OCI-M2 (cell line): ENCODE results near the gene DENND4B.
"Not testable (repeated sequence)": the region's sequence is repeated elsewhere in the genome, so short reads cannot be mapped to it uniquely, and the experiment has no call there.

Source experiments
- DNase-seq: peaks from one replicate; lab custom pipeline; 2025; ENCODE audit not compliant: unreplicated experiment; lab: John Stamatoyannopoulos, UW

DENND4B gene, protein sequence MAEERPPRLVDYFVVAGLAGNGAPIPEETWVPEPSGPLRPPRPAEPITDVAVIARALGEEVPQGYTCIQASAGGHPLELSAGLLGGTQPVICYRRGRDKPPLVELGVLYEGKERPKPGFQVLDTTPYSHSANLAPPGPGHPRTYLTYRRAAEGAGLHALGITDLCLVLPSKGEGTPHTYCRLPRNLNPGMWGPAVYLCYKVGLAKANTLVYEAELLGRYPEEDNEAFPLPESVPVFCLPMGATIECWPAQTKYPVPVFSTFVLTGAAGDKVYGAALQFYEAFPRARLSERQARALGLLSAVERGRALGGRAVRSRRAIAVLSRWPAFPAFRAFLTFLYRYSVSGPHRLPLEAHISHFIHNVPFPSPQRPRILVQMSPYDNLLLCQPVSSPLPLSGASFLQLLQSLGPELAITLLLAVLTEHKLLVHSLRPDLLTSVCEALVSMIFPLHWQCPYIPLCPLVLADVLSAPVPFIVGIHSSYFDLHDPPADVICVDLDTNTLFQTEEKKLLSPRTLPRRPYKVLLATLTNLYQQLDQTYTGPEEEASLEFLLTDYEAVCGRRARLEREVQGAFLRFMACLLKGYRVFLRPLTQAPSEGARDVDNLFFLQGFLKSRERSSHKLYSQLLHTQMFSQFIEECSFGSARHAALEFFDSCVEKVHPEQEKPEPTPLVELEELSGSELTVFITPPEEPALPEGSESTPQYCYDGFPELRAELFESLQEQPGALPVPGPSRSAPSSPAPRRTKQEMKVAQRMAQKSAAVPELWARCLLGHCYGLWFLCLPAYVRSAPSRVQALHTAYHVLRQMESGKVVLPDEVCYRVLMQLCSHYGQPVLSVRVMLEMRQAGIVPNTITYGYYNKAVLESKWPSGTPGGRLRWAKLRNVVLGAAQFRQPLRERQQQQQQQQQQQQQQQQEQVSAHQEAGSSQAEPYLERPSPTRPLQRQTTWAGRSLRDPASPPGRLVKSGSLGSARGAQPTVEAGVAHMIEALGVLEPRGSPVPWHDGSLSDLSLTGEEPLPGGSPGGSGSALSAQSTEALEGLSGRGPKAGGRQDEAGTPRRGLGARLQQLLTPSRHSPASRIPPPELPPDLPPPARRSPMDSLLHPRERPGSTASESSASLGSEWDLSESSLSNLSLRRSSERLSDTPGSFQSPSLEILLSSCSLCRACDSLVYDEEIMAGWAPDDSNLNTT (N-terminal part only)

DNA sequence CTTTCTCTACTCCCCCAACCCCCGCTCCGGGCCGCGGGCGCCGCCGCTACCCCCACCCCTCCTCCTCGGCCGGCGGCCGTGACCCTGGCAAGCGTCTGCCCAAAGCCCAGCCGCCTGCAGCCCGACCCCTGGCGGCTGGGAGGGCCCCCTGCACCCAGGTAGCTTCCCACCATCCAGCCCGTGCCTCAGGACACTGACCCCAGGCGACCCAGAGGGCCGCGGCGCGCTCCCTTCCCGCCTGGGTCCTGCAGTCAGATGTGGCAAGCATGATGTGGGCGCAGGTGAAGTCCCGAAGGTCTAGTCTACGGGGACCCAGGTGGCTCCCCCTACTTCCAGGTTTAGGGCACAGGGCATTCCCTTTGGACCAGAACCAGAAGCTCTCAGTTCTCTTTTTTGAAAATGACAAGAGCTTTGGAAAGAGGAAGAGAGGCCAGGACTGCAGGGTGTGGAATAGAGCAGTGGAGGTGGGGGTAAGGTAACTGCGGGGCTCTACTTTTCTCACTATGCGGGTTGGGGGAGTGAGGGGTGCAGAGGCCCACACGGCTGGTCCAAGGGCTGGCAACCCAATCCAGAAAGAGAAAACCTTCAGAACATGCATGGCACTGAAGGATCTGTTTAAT is at the start of gene DENND4B:
Gene DENND4B (minus strand): TSS at position 97 of the 620 bp plus-strand sequence. CDS start 2,344 bp downstream, outside the sequence.
- DNase-seq = no peak

DNA sequence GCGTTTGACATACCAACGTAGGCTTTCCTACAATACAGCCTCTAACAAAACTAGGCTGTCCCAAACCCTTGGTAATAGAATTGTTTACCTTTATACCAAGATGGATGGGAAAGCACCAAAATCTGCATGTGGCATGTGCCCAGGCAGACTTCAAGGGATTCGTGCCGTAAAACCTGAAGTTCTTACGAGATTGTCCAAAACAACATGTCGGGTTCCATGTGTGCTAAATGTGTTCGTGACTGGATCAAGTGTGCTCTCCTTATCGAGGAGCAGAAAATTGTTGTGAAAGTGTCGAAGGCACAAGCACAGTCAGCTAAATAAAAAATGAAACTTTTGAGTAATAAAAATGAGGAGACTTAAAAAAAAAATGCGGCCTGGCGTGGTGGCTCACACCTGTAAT is 49.1 kb upstream of the DENND4B start:
- no peak for DNase-seq

- no peak for DNase-seq
These were observed 48.7 kb upstream of the DENND4B start for GRCh38 chr1:153995202-153995601.

DNA sequence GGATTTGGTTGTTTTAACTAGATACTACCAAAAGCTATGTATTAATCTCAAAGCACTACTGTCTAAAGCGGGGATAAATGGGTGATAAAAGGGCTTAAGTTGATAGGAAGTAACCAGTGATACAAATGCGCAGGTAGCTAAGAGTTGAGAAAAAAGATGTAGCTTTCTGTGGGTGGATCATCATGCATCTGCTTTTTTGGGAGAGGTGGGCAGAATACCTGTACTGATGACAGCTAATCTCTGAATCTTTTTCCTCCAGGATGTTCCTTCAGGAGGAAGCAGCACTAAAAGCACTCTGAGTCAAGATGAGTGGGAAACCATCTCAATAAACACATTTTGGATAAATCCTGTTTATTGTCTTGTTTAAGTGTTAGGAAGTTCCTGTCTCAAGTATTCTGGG is 45.3 kb upstream of the DENND4B start:
- no peak for DNase-seq

DNA sequence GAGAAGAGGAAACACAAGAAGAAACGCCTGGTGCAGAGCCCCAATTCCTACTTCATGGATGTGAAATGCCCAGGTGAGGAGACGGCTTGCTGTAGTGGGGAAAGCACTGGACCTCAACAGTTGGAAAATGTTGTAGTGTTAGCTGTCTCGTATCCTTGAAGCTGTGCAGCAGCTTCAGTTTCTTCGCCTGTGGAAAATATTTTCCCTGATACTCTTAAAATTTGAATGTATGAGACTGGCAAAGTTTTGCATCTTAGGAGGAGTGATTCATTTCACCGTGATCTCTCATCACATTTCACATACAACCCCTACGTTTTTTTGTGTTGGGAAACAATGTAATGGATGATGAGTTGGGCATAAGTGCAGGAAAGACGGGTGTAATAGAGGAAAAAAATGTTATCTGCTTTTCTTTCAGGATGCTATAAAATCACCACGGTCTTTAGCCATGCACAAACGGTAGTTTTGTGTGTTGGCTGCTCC is 44.7 kb upstream of the DENND4B start:
- DNase-seq = no peak

DNA sequence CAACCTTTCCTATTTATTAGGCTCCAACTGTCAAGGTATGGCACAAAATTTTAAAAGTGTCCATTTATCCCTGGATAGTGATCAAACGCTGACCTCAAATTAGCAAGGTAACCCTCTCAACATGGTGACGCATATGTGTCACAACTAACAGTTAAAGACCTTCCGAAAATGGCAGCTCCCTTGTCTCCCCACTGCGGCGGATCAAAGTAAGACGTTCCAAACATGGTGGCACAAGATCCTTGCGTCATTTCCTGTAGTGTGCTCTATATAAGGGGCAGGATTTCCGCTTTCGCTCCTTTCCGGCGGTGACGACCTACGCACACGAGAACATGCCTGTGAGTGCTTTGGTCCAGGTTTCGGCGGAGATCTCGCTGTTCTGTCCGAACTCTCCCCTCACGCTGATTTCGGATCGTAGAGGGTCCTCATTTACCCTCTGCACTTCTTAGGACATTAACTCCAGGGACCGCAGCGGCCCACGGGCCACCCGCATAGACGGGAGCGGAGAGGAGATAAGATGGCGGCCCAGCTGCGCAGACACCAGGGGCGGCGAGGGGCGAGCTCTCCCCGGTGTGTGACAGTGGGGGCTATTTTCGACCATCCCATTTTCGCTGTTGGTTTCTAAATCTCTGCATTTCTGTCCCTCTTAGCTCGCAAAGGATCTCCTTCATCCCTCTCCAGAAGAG is 44.1 kb upstream of the DENND4B start, which contains the start of gene RPS27:
Gene RPS27 (plus strand): TSS at position 295 of the 683 bp plus-strand sequence. CDS start 35 bp downstream, at position 330.
- peak; percentile 67 for DNase-seq

DNA sequence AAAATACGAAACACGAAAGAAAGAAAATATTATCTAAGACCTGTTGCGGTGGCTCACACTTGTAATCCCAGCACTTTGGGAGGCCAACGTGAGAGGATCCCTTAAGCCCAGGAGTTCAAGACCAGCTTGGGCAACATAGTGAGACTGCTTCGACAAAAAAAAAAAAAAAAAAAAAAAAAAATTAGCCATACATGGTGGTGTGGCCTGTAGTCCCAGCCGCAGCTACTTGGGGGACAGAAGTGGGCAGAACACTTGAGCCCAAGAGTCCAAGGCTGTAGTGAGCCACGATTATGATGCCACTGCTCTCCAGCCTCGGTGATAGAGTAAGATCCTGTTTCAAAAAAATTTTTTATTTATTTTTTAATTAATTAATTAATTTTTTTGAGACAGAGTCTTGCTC is 41.1 kb upstream of the DENND4B start:
- DNase-seq = no peak

DNA sequence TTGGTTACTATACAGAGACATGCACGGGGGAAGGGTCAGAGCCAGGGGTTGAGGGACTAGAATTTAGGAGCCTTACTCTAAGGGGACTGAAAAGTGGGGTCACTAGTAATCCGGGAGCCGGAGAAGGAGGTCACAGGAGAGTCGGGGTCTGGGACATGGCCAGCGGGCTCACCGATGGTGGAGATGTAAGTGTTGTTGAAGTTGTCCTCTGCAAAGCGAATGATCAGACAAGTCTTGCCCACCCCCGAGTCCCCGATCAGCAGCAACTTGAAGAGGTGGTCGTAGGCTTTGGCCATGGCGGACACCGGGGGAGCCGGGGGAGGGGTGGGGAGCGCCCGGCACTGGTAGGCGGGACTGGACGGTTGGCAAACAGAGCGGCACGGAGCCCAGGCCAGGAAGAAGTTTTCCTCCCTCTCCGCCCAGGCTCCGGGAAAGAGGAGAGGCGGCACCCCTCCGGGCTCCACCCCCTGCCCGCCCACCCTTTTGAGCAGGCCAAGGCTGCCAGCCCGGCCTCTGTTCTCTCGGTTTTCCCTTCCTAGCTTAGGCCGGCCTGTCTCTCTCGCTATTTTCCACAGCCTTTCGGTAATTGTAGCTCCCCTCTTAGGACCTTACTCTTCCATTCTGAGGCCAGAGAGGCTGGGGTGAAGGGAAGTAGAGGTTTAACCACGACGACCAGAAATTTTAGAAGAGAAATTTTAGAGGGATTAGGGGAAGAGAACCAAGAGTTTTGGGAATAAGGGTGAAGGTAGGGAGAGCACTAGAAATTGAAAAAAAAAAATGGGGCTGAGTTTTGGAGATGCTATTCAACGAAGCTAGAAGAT is 39.6 kb upstream of the DENND4B start, which contains the start of gene RAB13:
Gene RAB13 (minus strand): TSS at position 399 of the 821 bp plus-strand sequence. CDS start 103 bp downstream, at position 296.
- no peak for DNase-seq

DNA sequence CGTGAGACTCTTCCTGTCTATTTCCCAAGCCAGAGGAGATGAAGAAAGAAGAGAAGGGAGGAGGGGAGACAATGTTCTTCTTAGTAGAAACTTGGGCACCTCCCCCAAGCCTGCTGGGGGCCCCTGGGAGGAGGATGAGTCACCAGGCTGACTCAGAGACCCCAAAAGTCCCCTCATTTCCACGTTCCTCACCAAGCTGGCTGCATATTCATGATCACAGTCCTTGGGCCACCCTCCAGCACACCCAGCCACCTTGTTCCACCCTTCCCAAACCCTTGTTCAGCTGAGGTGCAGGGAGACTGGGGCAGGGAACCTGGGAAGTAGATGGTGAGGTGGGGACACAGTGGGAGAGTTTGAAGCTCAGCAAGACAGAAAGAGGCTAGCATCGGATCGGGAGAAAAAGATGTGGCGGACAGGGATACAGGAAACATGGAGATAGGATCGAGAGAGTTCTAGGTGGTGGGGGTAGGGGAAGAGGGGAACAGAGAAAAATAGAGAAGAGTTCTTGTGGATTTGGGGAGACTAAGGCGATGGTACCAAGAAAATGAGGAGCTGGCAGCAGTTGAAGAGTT is 38.9 kb upstream of the DENND4B start:
- no peak for DNase-seq

DNA sequence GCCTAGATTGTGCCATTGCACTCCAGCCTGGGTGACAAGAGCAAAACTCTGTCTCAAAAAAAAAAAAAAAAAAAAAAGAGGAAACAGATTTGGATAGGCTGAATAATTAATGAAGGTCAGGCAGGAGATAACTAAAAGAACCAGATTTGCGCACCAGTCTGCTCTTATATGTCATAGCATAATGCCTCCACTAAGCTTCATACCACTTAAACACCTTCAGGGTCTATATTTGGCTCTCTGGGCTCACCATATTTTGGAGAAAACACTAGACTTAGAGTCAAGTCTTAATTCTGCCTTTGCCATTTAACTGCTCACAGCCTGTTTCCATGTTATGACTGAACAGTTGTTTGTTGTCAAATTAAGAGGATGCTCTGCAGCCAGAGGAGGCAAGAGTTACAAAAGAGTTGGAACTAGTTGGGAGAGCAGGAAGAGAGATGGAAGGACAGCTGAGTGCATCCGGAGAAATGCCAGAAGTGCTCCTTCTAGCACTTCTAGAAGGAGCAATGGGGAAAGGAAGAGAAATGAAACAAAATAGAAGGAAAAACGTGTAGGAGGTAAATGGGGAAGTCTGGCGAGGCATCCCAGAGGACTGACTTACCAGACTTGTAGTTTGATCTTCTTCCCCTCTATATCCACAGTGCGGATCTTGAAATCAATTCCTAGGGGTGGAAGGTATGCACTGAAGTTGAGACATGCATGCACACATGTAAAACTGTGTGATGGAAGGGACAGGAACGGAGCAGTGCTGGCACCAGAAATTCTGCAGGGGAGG is 37.8 kb upstream of the DENND4B start:
- DNase-seq = no peak

- DNase-seq = not testable (repeated sequence)
These were observed 35.2 kb upstream of the DENND4B start for GRCh38 chr1:153981735-153982134.

- not testable (repeated sequence) for DNase-seq
These were observed 32.6 kb upstream of the DENND4B start for GRCh38 chr1:153979091-153979490.

DNA sequence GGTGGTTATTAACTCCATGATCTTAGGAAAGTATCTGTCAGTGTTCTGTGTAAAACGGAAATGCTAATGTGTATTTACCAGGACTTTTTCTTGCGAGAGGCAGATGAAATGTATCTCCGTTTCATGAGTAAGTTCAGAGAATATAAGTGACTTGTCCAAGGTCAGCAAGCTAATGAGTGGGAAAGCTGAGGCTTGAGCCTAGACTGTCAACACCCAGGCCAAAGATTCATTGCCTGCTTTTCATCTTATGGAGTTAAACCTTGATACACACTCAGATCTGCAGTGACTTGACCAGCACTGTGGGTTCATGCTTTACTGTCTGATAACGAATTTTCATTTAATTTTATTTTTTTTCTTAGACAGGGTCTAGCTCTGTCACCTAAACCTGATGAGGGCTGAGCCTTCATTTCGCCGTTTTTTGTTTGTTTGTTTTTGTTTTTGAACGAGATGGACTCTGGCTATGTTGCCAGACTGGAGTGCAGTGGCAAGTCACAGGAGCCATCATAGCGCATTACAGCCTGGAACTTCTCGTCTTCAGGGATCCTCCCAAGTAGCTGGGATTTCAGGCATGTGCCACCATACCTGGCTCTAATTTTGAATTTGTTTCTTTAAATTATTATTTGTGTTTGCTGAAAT is 31.9 kb upstream of the DENND4B start:
- no peak for DNase-seq

DNA sequence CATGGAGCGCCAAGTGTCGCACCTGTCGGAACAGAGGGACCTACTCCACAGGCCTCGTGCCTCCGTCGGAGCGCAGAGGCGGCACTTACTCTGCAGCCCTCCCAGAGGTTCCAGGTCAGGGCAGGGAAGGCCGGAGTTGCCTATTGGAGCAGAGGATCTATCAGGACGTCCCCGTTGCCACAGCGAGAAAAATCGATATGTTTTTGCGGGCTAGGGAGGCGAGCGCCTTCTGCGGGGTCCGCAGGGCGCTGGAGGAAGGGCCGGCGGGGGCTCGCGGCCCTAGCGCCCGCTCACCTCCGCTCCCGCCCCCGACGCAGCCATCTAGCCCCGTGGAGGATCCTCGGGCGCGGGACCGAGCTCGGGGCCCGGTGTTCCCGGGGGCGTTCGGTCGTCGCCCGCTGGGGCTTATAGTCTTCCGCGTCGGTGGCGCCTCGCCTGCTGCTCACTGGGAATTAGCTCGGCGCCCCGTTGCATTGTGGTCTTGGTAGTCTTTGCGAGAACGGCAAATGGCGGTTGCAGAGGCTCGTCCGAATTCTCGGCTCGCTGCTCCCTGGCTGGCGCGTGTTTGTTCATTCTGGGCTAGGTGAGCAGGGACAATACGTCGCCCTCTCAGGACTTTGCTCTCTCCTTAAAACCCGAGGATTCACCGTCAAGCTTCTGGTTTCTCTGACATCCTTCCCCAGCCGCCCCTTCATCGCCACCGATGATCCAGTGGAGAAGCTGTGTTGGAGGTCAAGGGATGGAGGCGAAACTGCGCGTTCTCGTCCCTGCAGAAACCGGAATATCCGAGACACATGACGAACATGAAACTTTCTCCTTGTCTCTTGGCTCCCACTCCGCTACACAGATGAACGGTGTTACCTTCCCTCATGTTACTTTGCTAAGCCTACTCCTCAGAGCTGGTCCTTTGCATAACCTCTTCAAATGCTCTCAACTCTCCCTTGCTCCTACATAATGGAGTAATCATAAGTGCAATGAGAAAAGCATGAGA is 31.0 kb upstream of the DENND4B start, which contains the start of gene JTB:
Gene JTB (minus strand): TSS at position 425 of the 991 bp plus-strand sequence. CDS start 422 bp downstream, at position 3.
- no peak for DNase-seq

DNA sequence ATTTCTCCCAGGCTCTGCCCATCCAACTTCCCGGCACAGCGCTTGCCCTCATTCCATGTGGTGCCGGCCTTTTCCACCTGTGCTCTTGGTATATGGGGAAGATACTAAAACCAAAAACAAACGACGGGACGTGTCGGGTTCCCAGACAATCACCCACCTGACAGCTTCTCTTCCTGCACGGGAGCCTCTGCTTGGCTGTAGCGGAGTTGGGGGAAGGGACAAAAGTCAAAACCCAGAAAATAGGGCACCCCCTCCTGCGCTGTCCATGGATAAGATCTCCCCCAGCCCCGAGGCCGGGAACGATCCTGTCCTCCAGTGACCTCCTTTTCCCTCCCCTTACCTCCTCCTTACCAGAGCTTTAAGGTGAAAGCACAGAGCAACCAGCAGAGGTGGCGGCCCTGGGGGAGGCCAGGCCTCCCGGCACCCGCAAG is 30.3 kb upstream of the DENND4B start:
- DNase-seq = no peak

GRCh38 chr1:153973525-153973924 is 27.0 kb upstream of the DENND4B start:
- no peak for DNase-seq
